HepG2 (cell line): ENCODE results near the gene YKT6. TPM values are rescaled to one million over a fixed set of nuclear protein-coding genes. Genes with fewer than 3 reads are reported as not detected.

Experiments
- ATAC-seq: fragments of 200-7000 bp; cut with Tn5 transposase; 3 replicates; pipeline ENCODE4 v1.9.1; 2020; ENCODE audit warnings: mild to moderate bottlenecking, moderate library complexity
- BruUV-seq: library from RNA; stranded (reverse); fragments of 400-500 nt; replicated peaks from 2 replicates; lab custom pipeline; 2021; lab: Mats Ljungman, UMichigan
- CTCF ChIA-PET: fragments of 300-600 bp; formaldehyde crosslinking; extraction: SDS; loops from one replicate; lab custom pipeline; 2021; ENCODE audit warnings: low total read pairs, inconsistent platforms, low intra/inter-chr PET ratio; lab: Yijun Ruan, JAX
- POLR2A ChIA-PET: fragments of 350-600 bp; sonication (Branson Sonifier 250); formaldehyde crosslinking; loops from one replicate; lab custom pipeline; 2020; ENCODE audit warnings: antibody characterized with exemption, inconsistent platforms; lab: Yijun Ruan, JAX
- DNase-seq: peaks from one replicate; pipeline ENCODE4 v3.0.0-alpha.2; 2015; ENCODE audit warnings: low spot score
- FAIRE-seq: peaks from 3 replicates; lab custom pipeline; 2011; peaks lifted over from hg19 to GRCh38; lab: Jason Lieb, UNC
- H2AFZ ChIP-seq: one replicate; pipeline ENCODE4 v1.6.1; 2011; ENCODE audit warnings: low read length, inconsistent platforms
- H3K27ac ChIP-seq: fragments of 300-600 bp; 3 replicates; pipeline ENCODE4 v1.8.0; 2011; ENCODE audit warnings: mixed run types, mild to moderate bottlenecking, mixed read lengths, low read length, inconsistent platforms; ENCODE audit not compliant: insufficient read depth; ENCODE audit errors: extremely low read length
- H3K27me3 ChIP-seq, 2 experiments: fragments of 200-600 bp in 1 of 2; 2 replicates in 1 of 2; 3 replicates in 1 of 2; pipeline versions ENCODE4 v1.6.0 to v1.8.0; 2011; ENCODE audit warnings: low read length in 2 of 2, mild to moderate bottlenecking in 2 of 2, moderate library complexity in 2 of 2, inconsistent platforms in 1 of 2; ENCODE audit not compliant: insufficient read depth in 2 of 2, control insufficient read depth in 1 of 2
- H3K36me3 ChIP-seq, 2 experiments: fragments of 200-600 bp in 1 of 2; replicated peaks in 1 of 2; 2 replicates in 1 of 2; 3 replicates in 1 of 2; pipeline versions ENCODE4 v1.5.1 to v1.8.0; 2011; ENCODE audit warnings: low read length in 2 of 2, inconsistent platforms in 1 of 2; ENCODE audit not compliant: insufficient read depth in 2 of 2, control insufficient read depth in 1 of 2
- H3K4me1 ChIP-seq: 2 replicates; pipeline ENCODE4 v1.5.1; 2012; ENCODE audit warnings: low read length, inconsistent platforms; ENCODE audit not compliant: insufficient read depth
- H3K4me2 ChIP-seq: 2 replicates; pipeline ENCODE4 v1.6.0; 2011; ENCODE audit warnings: low read depth, low read length, inconsistent platforms
- H3K4me3 ChIP-seq, 3 experiments: fragments of 200-600 bp in 1 of 3; sonication (generic), shearing (Covaris generic) in 1 of 3; replicated peaks in 1 of 3; 2 replicates each; pipeline ENCODE4 v1.5.1; 2011 to 2016; ENCODE audit warnings: low read length in 3 of 3, inconsistent platforms in 2 of 3, low read depth in 2 of 3, mild to moderate bottlenecking in 2 of 3, control low read depth in 1 of 3, mixed read lengths in 1 of 3; ENCODE audit not compliant: insufficient read depth in 1 of 3
- H3K79me2 ChIP-seq: one replicate; pipeline ENCODE4 v1.6.1; 2011; ENCODE audit warnings: low read length, inconsistent platforms; ENCODE audit not compliant: insufficient read depth
- H3K9ac ChIP-seq: 2 replicates; pipeline ENCODE4 v1.6.0; 2011; ENCODE audit warnings: mild to moderate bottlenecking, low read depth, low read length, inconsistent platforms; ENCODE audit not compliant: insufficient read depth
- H3K9me3 ChIP-seq: 2 replicates; pipeline ENCODE4 v1.5.1; 2012; ENCODE audit warnings: mild to moderate bottlenecking, low read length
- H4K20me1 ChIP-seq: 2 replicates; pipeline ENCODE4 v1.6.0; 2011; ENCODE audit warnings: inconsistent platforms, mild to moderate bottlenecking, low read length, moderate library complexity; ENCODE audit not compliant: insufficient read depth
- CEBPZ ChIP-seq: IDR thresholded peaks from 2 replicates; pipeline ENCODE4 v1.6.1; 2012; ENCODE audit warnings: low read length, improper control_type of control experiment
- HNRNPL ChIP-seq: fragments of 200-400 bp; formaldehyde crosslinking; IDR thresholded peaks from 2 replicates; pipeline ENCODE4 v1.6.1; 2017; ENCODE audit warnings: mild to moderate bottlenecking, low read depth, low read length
- ZC3H4 ChIP-seq: sonication (generic); formaldehyde crosslinking; IDR thresholded peaks from 2 replicates; pipeline ENCODE4 v1.4.0; 2020; ENCODE audit warnings: missing genetic modification reagents, borderline replicate concordance
- ZNF572 ChIP-seq: sonication (generic); formaldehyde crosslinking; IDR thresholded peaks from 2 replicates; pipeline ENCODE4 v1.5.1; 2020; ENCODE audit warnings: mild to moderate bottlenecking, missing genetic modification reagents
- WGBS: methylation state at CpG from one replicate; pipeline ENCODE4 v1.1.6; 2017; ENCODE audit warnings: low lambda C conversion rate; 5-methylcytosine and 5-hydroxymethylcytosine counted together
- in situ Hi-C: cut with HindIII; loops from 2 replicates; pipeline ENCODE4 v1.10.0; 2017; ENCODE audit warnings: low pct_unique_long_range_greater_than_20kb; ENCODE audit not compliant: extremely low pct_ligation_motif_present
- intact Hi-C: fragments of 100-400 bp; cut with micrococcal nuclease; formaldehyde crosslinking; loops from one replicate; pipeline ENCODE4 v1.10.0; 2022; ENCODE audit not compliant: unreplicated experiment
- polyA plus RNA-seq, 8 experiments: library from polyadenylated mRNA; depleted of rRNA in 3 of 8; stranded (reverse) in 7 of 8; unstranded in 1 of 8; fragments of >200 nt; fragmentation: Illumina TruSeq in 4 of 8; extraction: Trizol in 4 of 8; gene quantifications; 2 replicates each; pipeline versions ENCODE4 v1.2.1 to v1.2.3, GENCODE V29; 2011 to 2016; ENCODE audit warnings: low read depth in 4 of 8, missing spikeins in 1 of 8, mixed read lengths in 1 of 8; ENCODE audit not compliant: insufficient read depth in 1 of 8
- total RNA-seq, 5 experiments: library from RNA; depleted of rRNA; stranded (reverse); fragments of >200 nt; fragmentation: Illumina TruSeq; extraction: Trizol; gene quantifications; 2 replicates each; pipeline ENCODE4 v1.2.3, GENCODE V29; 2016; ENCODE audit warnings: low read depth in 1 of 5
- TF ChIP-seq, protein P1 (sequence below): sonication (generic); formaldehyde crosslinking; IDR thresholded peaks from 2 replicates; pipeline ENCODE4 v1.4.0; 2020; ENCODE audit warnings: missing genetic modification reagents

YKT6 gene
- total and polyA plus RNA-seq, 2 of the 13 experiments (the other 11 are each of a cell fraction or from before 2014, with no cell fraction given): 52.2 to 60.3 TPM

- no peak for TF ChIP-seq CEBPZ
- TF ChIP-seq, all 625 proteins: peak for 0
Measured at GRCh38 chr7:44249639-44250234, 49.0 kb downstream of the YKT6 start (continued).

GRCh38 chr7:44251269-44251668 lies 50.5 kb downstream of the YKT6 start:
- Histone ChIP-seq H3K4me2 (no peak overlapping the region), H3K79me2 (no peaks in the 10 kb centered on the region), H3K4me1 (no peaks in the 10 kb centered on the region), H2AFZ (no peak overlapping the region), H3K9ac (no peak overlapping the region), H3K9me3 (no peaks in the 10 kb centered on the region), H3K36me3 (no peaks in the 10 kb centered on the region), H3K4me3 (no peak overlapping the region), H3K27ac (no peak overlapping the region), H3K27me3 (peaks cover 7 to 25% of the 10 kb centered on the region in 2 experiments; a peak in 3 of 5 replicates), H4K20me1 (no peaks in the 10 kb centered on the region)
- TF ChIP-seq ZC3H4 (CRISPR knock-in tag): no peak
- no peak for TF ChIP-seq HNRNPL
- TF ChIP-seq ZNF572: no peak
- TF ChIP-seq, protein P1, sequence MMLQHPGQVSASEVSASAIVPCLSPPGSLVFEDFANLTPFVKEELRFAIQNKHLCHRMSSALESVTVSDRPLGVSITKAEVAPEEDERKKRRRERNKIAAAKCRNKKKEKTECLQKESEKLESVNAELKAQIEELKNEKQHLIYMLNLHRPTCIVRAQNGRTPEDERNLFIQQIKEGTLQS (CRISPR knock-in tag): no peak
- ChIA-PET POLR2A (no interaction called here), CTCF (no interaction called here)
- in situ Hi-C loops (no loop called here), intact Hi-C loops (no loop called here)
- no peak for FAIRE-seq
- DNase-seq: no peak
- BruUV-seq: no TSS peak
- 13% methylated on average over 3 of the region's 10 CpGs for WGBS
- no peak for ATAC-seq
